Psoas muscle (tissue), 8 donors: ENCODE data around the gene CHKA. TPM values are rescaled to one million over a fixed set of nuclear protein-coding genes. Genes with fewer than 3 reads are reported as not detected.

Experiments used
- ATAC-seq, 4 donors: fragments of 200-7000 bp; cut with Tn5 transposase; one replicate each; pipeline ENCODE4 v1.9.1; 2020; ENCODE audit warnings: moderate library complexity in 3 of 4, mild to moderate bottlenecking in 2 of 4
- DNase-seq, 2 donors: peaks; one replicate each; pipeline ENCODE4 v3.0.0-alpha.2; 2020
- H3K27ac ChIP-seq: fragments of 200-600 bp; one replicate; pipeline ENCODE4 v1.8.0; 2022
- H3K27me3 ChIP-seq, 3 donors: fragments of 200-600 bp in 1 of 3; one replicate each; pipeline versions ENCODE4 v1.6.1 to v1.8.0; 2013 to 2022; ENCODE audit warnings: low read length in 2 of 3, mild to moderate bottlenecking in 2 of 3, moderate library complexity in 1 of 3; ENCODE audit not compliant: insufficient read depth in 3 of 3
- H3K36me3 ChIP-seq, 2 donors: fragments of 200-600 bp in 1 of 2; one replicate each; pipeline versions ENCODE4 v1.6.1 to v1.8.0; 2013 to 2022; ENCODE audit warnings: low read depth in 1 of 2, mild to moderate bottlenecking in 1 of 2, moderate library complexity in 1 of 2; ENCODE audit not compliant: insufficient read depth in 1 of 2
- H3K4me1 ChIP-seq: fragments of 200-600 bp; one replicate; pipeline ENCODE4 v1.8.0; 2022
- H3K4me3 ChIP-seq: fragments of 200-600 bp; one replicate; pipeline ENCODE4 v1.8.0; 2022; ENCODE audit warnings: mild to moderate bottlenecking
- H3K9me3 ChIP-seq: fragments of 200-600 bp; one replicate; pipeline ENCODE4 v1.8.0; 2022
- WGBS, 3 donors: extraction: QIAGEN DNeasy Blood & Tissue Kit; methylation state at CpG; one replicate each; pipeline versions ENCODE4 v1.1.6 to v1.1.7; 2013; 5-methylcytosine and 5-hydroxymethylcytosine counted together
- intact Hi-C, 2 donors: fragments of 100-400 bp; cut with DNase I; formaldehyde crosslinking; loops; one replicate each; pipeline versions ENCODE4 v1.11.0 to v1.14.2; 2022
- polyA plus RNA-seq, 3 donors: library from polyadenylated mRNA; stranded (reverse); fragments of 200-250 nt; gene quantifications; one replicate each; pipeline ENCODE4 v1.2.3, GENCODE V29; 2013
- total RNA-seq, 4 donors: library from RNA; stranded (reverse); fragmentation: NEBNext Ultra II Directional in 2 of 4; extraction: Animal tissue kit (Norgen Biotek cat#: 25700) in 2 of 4; gene quantifications; one replicate each; pipeline versions ENCODE4 v1.2.1 to v1.2.4, GENCODE V29; 2021 to 2023
- TF ChIP-seq, protein P1 (sequence below): fragments of 200-600 bp; IDR thresholded peaks from one replicate; pipeline ENCODE4 v1.8.0; 2022; ENCODE audit warnings: antibody characterized with exemption
- donor health status: healthy with polysubstance abuse.
- donor health status: DM: no; HTN: no; CAD: no; lungs with moderate emphysema.
- donor health status: Bipolar disorder and iron deficiency.
- donor health status: healthy.
- donor health status: DM: yes; HTN: yes; CAD: no.
- donor health status: DM: no; HTN: no; CAD: no.
- donor health status: DM: no; HTN: no; CAD: no.
- donor health status: DM: yes; HTN: yes; CAD: no.

Gene CHKA
- total and polyA plus RNA-seq, 7 donors: 3.6 to 11.2 (median 6.2) TPM

- peak overlapping the region; percentile 61 for H3K27ac ChIP-seq
- peaks cover 6% of the 10 kb centered on the region for H3K4me1 ChIP-seq
- H3K27me3 ChIP-seq: no peaks in the 10 kb centered on the region
- intact Hi-C loops: loop anchor here in 1 of 2 donors (5.0 kb wide), 1 partner anchor 97 kb away; the partner anchor contains the start of gene NDUFS8
- DNase-seq (peak; percentile 65 to 68), ATAC-seq (peak; percentile 58 to 73 (median 64))
- TF ChIP-seq, protein P1, sequence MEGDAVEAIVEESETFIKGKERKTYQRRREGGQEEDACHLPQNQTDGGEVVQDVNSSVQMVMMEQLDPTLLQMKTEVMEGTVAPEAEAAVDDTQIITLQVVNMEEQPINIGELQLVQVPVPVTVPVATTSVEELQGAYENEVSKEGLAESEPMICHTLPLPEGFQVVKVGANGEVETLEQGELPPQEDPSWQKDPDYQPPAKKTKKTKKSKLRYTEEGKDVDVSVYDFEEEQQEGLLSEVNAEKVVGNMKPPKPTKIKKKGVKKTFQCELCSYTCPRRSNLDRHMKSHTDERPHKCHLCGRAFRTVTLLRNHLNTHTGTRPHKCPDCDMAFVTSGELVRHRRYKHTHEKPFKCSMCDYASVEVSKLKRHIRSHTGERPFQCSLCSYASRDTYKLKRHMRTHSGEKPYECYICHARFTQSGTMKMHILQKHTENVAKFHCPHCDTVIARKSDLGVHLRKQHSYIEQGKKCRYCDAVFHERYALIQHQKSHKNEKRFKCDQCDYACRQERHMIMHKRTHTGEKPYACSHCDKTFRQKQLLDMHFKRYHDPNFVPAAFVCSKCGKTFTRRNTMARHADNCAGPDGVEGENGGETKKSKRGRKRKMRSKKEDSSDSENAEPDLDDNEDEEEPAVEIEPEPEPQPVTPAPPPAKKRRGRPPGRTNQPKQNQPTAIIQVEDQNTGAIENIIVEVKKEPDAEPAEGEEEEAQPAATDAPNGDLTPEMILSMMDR: no peak
- H3K4me3 ChIP-seq: peak overlapping the region; percentile 77
- WGBS, 3 donors: 22% methylated on average over 14 to 15 of the region's 15 CpGs
- H3K9me3 ChIP-seq: no peaks in the 10 kb centered on the region
- H3K36me3 ChIP-seq: no peaks in the 10 kb centered on the region
Observed at GRCh38 chr11:68128682-68129327, 7.6 kb upstream of the CHKA start.

DNA sequence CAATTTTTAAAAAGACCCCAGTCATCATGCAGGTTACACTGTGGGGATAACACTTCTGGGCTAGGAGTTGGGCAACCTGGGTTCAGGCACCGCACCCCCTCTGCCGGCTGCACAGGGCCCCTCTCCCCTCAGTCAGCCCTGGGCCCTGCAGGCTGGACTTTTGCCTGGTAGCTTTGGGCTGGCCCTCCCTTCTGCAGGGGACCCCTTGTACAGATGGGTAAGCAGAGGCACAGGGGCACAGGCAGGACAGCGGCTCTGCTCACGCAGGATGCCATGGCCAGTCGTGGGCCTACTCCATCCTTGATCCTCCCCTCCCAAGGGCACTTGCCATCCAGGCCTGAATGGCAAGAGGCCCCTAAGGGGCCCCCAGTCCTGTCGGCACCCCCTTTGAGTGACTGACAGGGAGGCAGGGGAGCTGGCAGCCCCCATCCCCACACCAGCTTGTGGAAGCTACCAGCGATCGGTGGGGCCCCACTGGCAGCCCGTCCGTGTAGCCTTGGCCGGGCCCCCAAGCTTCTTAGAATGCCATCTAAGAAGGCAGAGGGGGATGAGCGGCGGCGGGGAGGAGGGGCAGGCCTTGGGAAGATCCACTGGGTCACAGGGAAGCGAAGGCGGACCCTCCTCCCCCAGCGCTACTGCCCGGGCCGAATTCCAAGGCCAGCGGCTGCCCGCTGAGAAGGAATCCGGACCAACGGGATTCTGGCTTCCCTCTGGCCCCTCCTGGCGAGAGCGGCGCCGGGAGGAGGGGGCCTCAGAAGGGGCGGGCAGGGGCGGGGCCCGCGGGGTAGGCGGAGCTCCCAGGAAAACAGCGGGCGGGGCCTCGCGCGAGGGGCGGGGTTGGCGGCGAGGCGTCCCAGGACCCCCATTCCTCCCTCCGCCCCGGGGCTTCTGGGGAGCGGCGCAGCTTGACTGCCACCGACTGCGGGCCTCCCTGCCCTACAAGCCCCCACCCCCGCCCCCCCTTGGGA lies 6.8 kb upstream of the CHKA start:
- ATAC-seq (peak; percentile 46 to 80 (median 64)), DNase-seq (peak; percentile 46 to 67)
- Histone ChIP-seq H3K4me1 (peaks cover 6% of the 10 kb centered on the region), H3K27me3 (no peaks in the 10 kb centered on the region), H3K9me3 (no peaks in the 10 kb centered on the region), H3K4me3 (peak overlapping the region; percentile 77), H3K27ac (peak overlapping the region; percentile 61), H3K36me3 (no peaks in the 10 kb centered on the region)
- TF ChIP-seq, protein P1: no peak
- intact Hi-C loops: loop anchor here in 1 of 2 donors (5.0 kb wide), 1 partner anchor 96 kb away; the partner anchor contains the start of gene NDUFS8
- WGBS, 3 donors: 13 to 17% (median 16%) methylated on average over 37 to 48 of the region's 48 CpGs

DNA sequence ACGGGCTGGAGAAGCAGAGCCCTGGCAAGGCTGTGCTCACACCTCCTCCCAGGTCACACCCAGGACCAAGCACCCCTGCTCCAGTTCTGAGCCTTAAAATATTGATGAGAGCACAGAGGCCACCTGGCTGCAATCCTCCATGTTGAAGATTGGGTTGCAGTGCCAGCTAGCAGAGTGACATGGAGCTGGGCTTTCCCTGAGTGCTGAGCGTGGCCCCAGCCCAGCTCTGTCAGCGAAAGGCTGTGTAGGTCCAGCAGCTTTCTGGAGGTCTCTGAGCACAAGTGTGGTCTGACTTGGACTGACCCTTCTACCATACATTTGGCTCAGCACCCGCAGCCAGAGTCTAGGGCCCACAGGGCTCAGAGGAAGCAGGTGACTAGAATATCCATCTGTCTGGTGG lies 4.0 kb upstream of the CHKA start:
- WGBS, 3 donors: 60 to 77% (median 68%) methylated on average over 4 of the region's 4 CpGs
- ATAC-seq: no peak
- DNase-seq: no peak
- H3K4me1 ChIP-seq: peaks cover 12% of the 10 kb centered on the region
- TF ChIP-seq, protein P1: no peak
- H3K4me3 ChIP-seq: no peak overlapping the region
- intact Hi-C loops: loop anchor here in 1 of 2 donors (5.0 kb wide), 1 partner anchor 93 kb away; the partner anchor contains the start of gene NDUFS8
- no peaks in the 10 kb centered on the region for H3K9me3 ChIP-seq
- H3K27me3 ChIP-seq: no peaks in the 10 kb centered on the region
- H3K27ac ChIP-seq: no peak overlapping the region
- no peaks in the 10 kb centered on the region for H3K36me3 ChIP-seq

DNA sequence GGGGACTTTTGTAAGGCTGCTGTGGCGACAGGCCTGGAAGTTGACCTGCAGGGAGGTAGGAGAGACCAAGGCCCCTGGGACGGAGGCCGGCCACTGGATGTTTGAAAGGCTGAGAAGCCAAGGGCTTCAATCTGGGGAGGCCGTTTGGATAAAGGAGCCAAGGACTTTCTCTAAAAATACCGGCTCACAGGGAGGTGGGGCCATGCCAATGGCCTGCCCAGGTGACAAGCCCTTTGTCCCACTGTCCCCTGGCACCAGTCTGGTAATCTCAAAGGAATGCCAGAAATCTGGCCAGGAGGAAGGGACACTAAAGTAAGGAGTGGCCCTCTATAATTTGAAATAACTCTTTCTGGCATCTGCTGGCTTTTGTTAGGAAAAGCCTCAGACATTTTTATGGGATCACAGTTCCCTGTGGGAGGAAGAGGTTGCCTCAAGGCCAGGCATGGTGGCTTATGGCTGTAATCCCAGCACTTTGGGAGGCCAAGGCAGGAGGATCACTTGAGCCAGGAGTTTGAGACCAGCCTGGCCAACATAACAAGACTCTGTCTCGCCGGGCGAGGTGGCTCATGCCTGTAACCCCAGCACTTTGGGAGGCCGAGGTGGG lies 1.9 kb upstream of the CHKA start:
- ATAC-seq (no peak), DNase-seq (no peak)
- no peak overlapping the region for H3K4me3 ChIP-seq
- H3K27me3 ChIP-seq: no peaks in the 10 kb centered on the region
- peaks cover 22% of the 10 kb centered on the region for H3K4me1 ChIP-seq
- intact Hi-C loops: loop anchor here in 1 of 2 donors (5.0 kb wide), 1 partner anchor 84 kb away; no protein-coding TSS in a partner anchor
- H3K9me3 ChIP-seq: no peaks in the 10 kb centered on the region
- TF ChIP-seq, protein P1: no peak
- H3K27ac ChIP-seq: peak overlapping the region; percentile 61
- H3K36me3 ChIP-seq: no peaks in the 10 kb centered on the region
- 49 to 70% (median 68%) methylated on average over 9 of the region's 9 CpGs for WGBS, 3 donors
